Fibroblast of lung (primary cell): ENCODE results near the gene LRRC49. TPM values are rescaled to one million over a fixed set of nuclear protein-coding genes. Genes with fewer than 3 reads are reported as not detected.

Experiments
- DNase-seq, 2 donors: peaks; one replicate each; pipeline versions ENCODE4 v3.0.0 to v3.0.0-alpha.2; 2010; ENCODE audit warnings: low read depth in 2 of 2
- H2AFZ ChIP-seq: 2 replicates; pipeline ENCODE4 v1.5.1; 2012; ENCODE audit warnings: low read length, control low read depth, inconsistent platforms
- H3K27ac ChIP-seq: 2 replicates; pipeline ENCODE4 v1.5.1; 2011; ENCODE audit warnings: low read length, control low read depth; ENCODE audit not compliant: insufficient read depth
- H3K27me3 ChIP-seq: 2 replicates; pipeline ENCODE4 v1.5.1; 2011; ENCODE audit warnings: mild to moderate bottlenecking, low read length; ENCODE audit not compliant: control insufficient read depth, insufficient read depth
- H3K36me3 ChIP-seq: 2 replicates; pipeline ENCODE4 v1.5.1; 2011; ENCODE audit warnings: low read length; ENCODE audit not compliant: control insufficient read depth, insufficient read depth
- H3K4me1 ChIP-seq: 2 replicates; pipeline ENCODE4 v1.5.1; 2011; ENCODE audit warnings: low read length; ENCODE audit not compliant: control insufficient read depth, insufficient read depth; ENCODE audit errors: extremely low read depth
- H3K4me2 ChIP-seq: 2 replicates; pipeline ENCODE4 v1.5.1; 2011; ENCODE audit warnings: low read length, control low read depth; ENCODE audit not compliant: insufficient read depth; ENCODE audit errors: extremely low read depth
- H3K4me3 ChIP-seq, 4 experiments: fragments of 200-600 bp in 1 of 4; sonication (generic) in 1 of 4; replicated peaks in 1 of 4; 2 replicates each; pipeline ENCODE4 v1.5.1; 2011 to 2016; ENCODE audit warnings: low read length in 4 of 4, low read depth in 3 of 4, mild to moderate bottlenecking in 3 of 4, control low read depth in 2 of 4, inconsistent platforms in 1 of 4, mixed read lengths in 1 of 4; ENCODE audit not compliant: insufficient read depth in 1 of 4; ENCODE audit errors: control extremely low read depth in 1 of 4
- H3K79me2 ChIP-seq: 2 replicates; pipeline ENCODE4 v1.5.1; 2012; ENCODE audit warnings: mild to moderate bottlenecking, low read length, inconsistent platforms; ENCODE audit not compliant: control insufficient read depth, insufficient read depth
- H3K9ac ChIP-seq: 2 replicates; pipeline ENCODE4 v1.5.1; 2011; ENCODE audit warnings: mild to moderate bottlenecking, low read length, control low read depth; ENCODE audit not compliant: insufficient read depth
- H3K9me3 ChIP-seq: 2 replicates; pipeline ENCODE4 v1.5.1; 2012; ENCODE audit warnings: low read depth, low read length; ENCODE audit not compliant: control insufficient read depth, insufficient read depth
- H4K20me1 ChIP-seq: 2 replicates; pipeline ENCODE4 v1.5.1; 2011; ENCODE audit warnings: low read length; ENCODE audit not compliant: control insufficient read depth, insufficient read depth; ENCODE audit errors: extremely low read depth
- CTCF ChIP-seq, 2 donors: IDR thresholded peaks in 1 of 2; conservative IDR thresholded peaks in 1 of 2; 1 replicate in 1 of 2; 2 replicates in 1 of 2; pipeline ENCODE4 v1.5.1; 2011 to 2012; ENCODE audit warnings: low read length in 2 of 2, control low read depth in 1 of 2, inconsistent platforms in 1 of 2, low read depth in 1 of 2, mild to moderate bottlenecking in 1 of 2
- EZH2 ChIP-seq: IDR thresholded peaks from 2 replicates; pipeline ENCODE4 v1.5.1; 2012; ENCODE audit warnings: low read length, control low read depth, mild to moderate bottlenecking; ENCODE audit errors: missing control alignments
- polyA plus RNA-seq, 2 donors: library from polyadenylated mRNA; depleted of rRNA in 1 of 2; stranded (reverse) in 1 of 2; unstranded in 1 of 2; fragments of >200 nt; gene quantifications; 2 replicates each; pipeline ENCODE4 v1.2.1, GENCODE V29; 2011 to 2012; ENCODE audit warnings: missing spikeins in 1 of 2
- total RNA-seq: library from RNA; depleted of rRNA; stranded (reverse); fragments of >200 nt; gene quantifications from 2 replicates; pipeline ENCODE4 v1.2.1, GENCODE V29; 2014

The LRRC49 gene
- total and polyA plus RNA-seq, 2 donors (not counting 1 experiment from before 2014, with no cell fraction given) = 10.0 to 31.5 TPM

GRCh38 chr15:71092056-71092600 is 199.5 kb downstream of the LRRC49 start:
- H4K20me1 ChIP-seq = no peaks in the 10 kb centered on the region
- no peak overlapping the region for H3K4me3 ChIP-seq
- no peak overlapping the region for H2AFZ ChIP-seq
- no peak overlapping the region for H3K9ac ChIP-seq
- no peaks in the 10 kb centered on the region for H3K9me3 ChIP-seq
- no peak overlapping the region for H3K27ac ChIP-seq
- DNase-seq = no peak
- no peaks in the 10 kb centered on the region for H3K27me3 ChIP-seq
- H3K4me1 ChIP-seq = peaks cover 6% of the 10 kb centered on the region
- no peaks in the 10 kb centered on the region for H3K36me3 ChIP-seq
- H3K4me2 ChIP-seq = no peak overlapping the region
- no peaks in the 10 kb centered on the region for H3K79me2 ChIP-seq
- TF ChIP-seq CTCF (conservative IDR thresholded peaks at IDR 0.05 in 1 of 2, IDR thresholded peaks at IDR 0.05 in 1 of 2; ENCODE audit: low read depth in 1 of 2, low read length in 2 of 2) (no peak), EZH2 (no peak)

- no peak overlapping the region for H3K4me2 ChIP-seq
- TF ChIP-seq CTCF (conservative IDR thresholded peaks at IDR 0.05 in 1 of 2, IDR thresholded peaks at IDR 0.05 in 1 of 2; ENCODE audit: low read depth in 1 of 2, low read length in 2 of 2) (no peak), EZH2 (no peak)
- H3K9me3 ChIP-seq = no peaks in the 10 kb centered on the region
Observed at GRCh38 chr15:71093054-71094024, 200.7 kb downstream of the LRRC49 start.

GRCh38 chr15:71094137-71094536 is 201.5 kb downstream of the LRRC49 start:
- Histone ChIP-seq H3K27me3 (no peaks in the 10 kb centered on the region), H2AFZ (no peak overlapping the region), H3K4me1 (peaks cover 6% of the 10 kb centered on the region), H4K20me1 (no peaks in the 10 kb centered on the region), H3K4me3 (no peak overlapping the region), H3K79me2 (no peaks in the 10 kb centered on the region), H3K4me2 (no peak overlapping the region), H3K36me3 (no peaks in the 10 kb centered on the region), H3K27ac (no peak overlapping the region), H3K9me3 (no peaks in the 10 kb centered on the region), H3K9ac (no peak overlapping the region)
- DNase-seq = no peak
- TF ChIP-seq CTCF (conservative IDR thresholded peaks at IDR 0.05 in 1 of 2, IDR thresholded peaks at IDR 0.05 in 1 of 2; ENCODE audit: low read depth in 1 of 2, low read length in 2 of 2) (no peak), EZH2 (no peak)

More at GRCh38 chr15:71093054-71094024, 200.7 kb downstream of the LRRC49 start:
- Histone ChIP-seq H3K4me3 (no peak overlapping the region), H3K79me2 (no peaks in the 10 kb centered on the region), H3K9ac (no peak overlapping the region), H3K36me3 (no peaks in the 10 kb centered on the region), H3K27ac (no peak overlapping the region), H4K20me1 (no peaks in the 10 kb centered on the region), H2AFZ (no peak overlapping the region), H3K27me3 (no peaks in the 10 kb centered on the region), H3K4me1 (peaks cover 6% of the 10 kb centered on the region)
- DNase-seq = peak; percentile 50 to 92
